Kidney epithelial cell (primary cell): ENCODE data around the gene GNAZ. TPM values are rescaled to one million over a fixed set of nuclear protein-coding genes. Genes with fewer than 3 reads are reported as not detected.

Source experiments
- DNase-seq: peaks from one replicate; pipeline ENCODE4 v3.0.0-alpha.2; 2010; ENCODE audit warnings: low read depth
- H3K27me3 ChIP-seq: 2 replicates; pipeline ENCODE4 v1.6.0; 2011; ENCODE audit warnings: low read length; ENCODE audit not compliant: control insufficient read depth, insufficient read depth
- H3K36me3 ChIP-seq: 2 replicates; pipeline ENCODE4 v1.5.1; 2011; ENCODE audit warnings: low read length; ENCODE audit not compliant: control insufficient read depth, insufficient read depth
- H3K4me3 ChIP-seq: 2 replicates; pipeline ENCODE4 v1.5.1; 2011; ENCODE audit warnings: low read depth, mild to moderate bottlenecking, control low read depth, low read length
- CTCF ChIP-seq: IDR thresholded peaks from 2 replicates; pipeline ENCODE4 v1.5.1; 2011; ENCODE audit warnings: mild to moderate bottlenecking, moderate library complexity, low read length, control low read depth, inconsistent platforms; ENCODE audit not compliant: insufficient read depth, poor library complexity, severe bottlenecking
- total RNA-seq: library from RNA; depleted of rRNA; stranded (reverse); fragments of >200 nt; gene quantifications from 2 replicates; pipeline ENCODE4 v1.2.3, GENCODE V29; 2015

Gene GNAZ
- total RNA-seq, 1 donor from 2014 or later = 9.2 TPM

GRCh38 chr22:23166042-23166831 is 95.9 kb downstream of the GNAZ start:
- H3K36me3 ChIP-seq = no peaks in the 10 kb centered on the region
- no peak overlapping the region for H3K4me3 ChIP-seq
- H3K27me3 ChIP-seq = peaks cover 2% of the 10 kb centered on the region
- DNase-seq = no peak
- TF ChIP-seq CTCF = no peak

GRCh38 chr22:23166841-23167616 is 96.7 kb downstream of the GNAZ start:
- no peak for DNase-seq
- H3K27me3 ChIP-seq = peaks cover 2% of the 10 kb centered on the region
- no peak overlapping the region for H3K4me3 ChIP-seq
- H3K36me3 ChIP-seq = no peaks in the 10 kb centered on the region
- no peak for TF ChIP-seq CTCF

- no peak overlapping the region for H3K4me3 ChIP-seq
- H3K27me3 ChIP-seq = peaks cover 2% of the 10 kb centered on the region
- no peak for DNase-seq
- H3K36me3 ChIP-seq = no peaks in the 10 kb centered on the region
- no peak for TF ChIP-seq CTCF
These were observed 98.2 kb downstream of the GNAZ start for GRCh38 chr22:23168391-23169042.

GRCh38 chr22:23169043-23169406 is 98.7 kb downstream of the GNAZ start:
- TF ChIP-seq CTCF = no peak

More at GRCh38 chr22:23169043-23169406, 98.7 kb downstream of the GNAZ start:
- H3K36me3 ChIP-seq = no peaks in the 10 kb centered on the region
- H3K4me3 ChIP-seq = no peak overlapping the region
- DNase-seq = no peak
- H3K27me3 ChIP-seq = peaks cover 2% of the 10 kb centered on the region

Other genes starting within 250 kb of the GNAZ start
- not detected in 2 replicates for gene IGLL5, start 182.7 kb upstream of the GNAZ start, total RNA-seq
- gene RSPH14, start 71.5 kb downstream of the GNAZ start, total RNA-seq = 0.67 and 1.8 TPM in 2 replicates
- 5.7 and 6.4 TPM in 2 replicates for gene RAB36, start 75.0 kb downstream of the GNAZ start, total RNA-seq
- 42.5 and 44.2 TPM in 2 replicates for gene BCR, start 110.0 kb downstream of the GNAZ start, total RNA-seq